ENCODE data around the gene CCL18. TPM values are rescaled to one million over a fixed set of nuclear protein-coding genes. Genes with fewer than 3 reads are reported as not detected.

Gene CCL18
- total RNA-seq, 1 donor from 2014 or later: not detected

Small RNAs within 50 kb of the gene (small RNA-seq; reads per million reads assigned to genes)
- gene RN7SL301P: not detected

Other genes with a start within 250 kb of the CCL18 start
- not detected for gene HEATR9, start 195.4 kb upstream of the CCL18 start, total RNA-seq
- 0.52 TPM for gene CCL5, start 183.9 kb upstream of the CCL18 start, total RNA-seq
- not detected for gene RDM1, start 133.5 kb upstream of the CCL18 start, total RNA-seq
- not detected for gene LYZL6, start 120.6 kb upstream of the CCL18 start, total RNA-seq
- not detected for gene CCL16, start 82.8 kb upstream of the CCL18 start, total RNA-seq
- 1.6 TPM for gene CCL14, start 77.5 kb upstream of the CCL18 start, total RNA-seq
- not detected for gene CCL15, start 62.7 kb upstream of the CCL18 start, total RNA-seq
- gene CCL23, start 46.3 kb upstream of the CCL18 start, total RNA-seq: not detected
- gene CCL3, start 25.9 kb downstream of the CCL18 start, total RNA-seq: 7.3 TPM
- gene CCL4, start 39.6 kb downstream of the CCL18 start, total RNA-seq: 1.6 TPM
- not detected for gene TBC1D3B, start 112.4 kb downstream of the CCL18 start, total RNA-seq
- gene CCL3L1, start 132.5 kb downstream of the CCL18 start, total RNA-seq: 1.6 TPM
- gene CCL4L2, start 146.8 kb downstream of the CCL18 start, total RNA-seq: 1.6 TPM
- gene TBC1D3I, start 200.3 kb downstream of the CCL18 start, total RNA-seq: under 0.01 TPM